ENCODE measurements around the gene DCBLD1.

- TF ChIP-seq CTCF (IDR thresholded peaks at IDR 0.05) (no peak), ZFX (IDR thresholded peaks at IDR 0.05; ENCODE audit: borderline replicate concordance) (no peak)
These were observed 591 bp upstream of the DCBLD1 start for GRCh38 chr6:117481926-117482239.
